Measurements from ENCODE around the gene CBLN3. TPM values are rescaled to one million over a fixed set of nuclear protein-coding genes. Genes with fewer than 3 reads are reported as not detected.

Gene CBLN3
- total and polyA plus RNA-seq, 4 donors, result 0.07 to 0.79 (median 0.46) TPM

- TF ChIP-seq TAF1 (conservative IDR thresholded peaks at IDR 0.05) (no peak), RXRA (IDR thresholded peaks at IDR 0.05) (no peak), EGR1 (IDR thresholded peaks at IDR 0.05; ENCODE audit: low read depth in 2 of 2) (no peak), HNF4A (conservative IDR thresholded peaks at IDR 0.05) (no peak), YY1 (IDR thresholded peaks at IDR 0.05) (no peak), SP1 (IDR thresholded peaks at IDR 0.05) (no peak)
Measured at GRCh38 chr14:24397639-24398292, 31.7 kb downstream of the CBLN3 start (continued).

GRCh38 chr14:24395609-24396582, 33.6 kb downstream of the CBLN3 start:
- WGBS, result 85% methylated on average over 8 of the region's 8 CpGs
- Histone ChIP-seq H3K9ac (ENCODE audit: low read depth in 1 of 2, low read length in 2 of 2) (no peak overlapping the region), H3K27me3 (ENCODE audit: control insufficient read depth in 4 of 4, insufficient read depth in 4 of 4, low read length in 3 of 4) (no peaks in the 10 kb centered on the region), H3K9me3 (ENCODE audit: control insufficient read depth in 4 of 4, low read length in 3 of 4) (no peaks in the 10 kb centered on the region), H3K4me3 (ENCODE audit: low read depth in 1 of 3, low read length in 3 of 3) (no peak overlapping the region), H3K4me1 (ENCODE audit: control insufficient read depth in 4 of 4, insufficient read depth in 4 of 4, low read length in 3 of 4) (peaks cover 3 to 24% (median 17%) of the 10 kb centered on the region in 4 donors), H3K36me3 (ENCODE audit: control insufficient read depth in 4 of 4, insufficient read depth in 3 of 4, low read depth in 1 of 4, low read length in 3 of 4) (no peaks in the 10 kb centered on the region), H3K27ac (ENCODE audit: low read depth in 1 of 2, low read length in 2 of 2) (no peak overlapping the region)
- DNase-seq (ENCODE audit: low spot score), result no peak
- TF ChIP-seq FOXA1 (IDR thresholded peaks at IDR 0.05), result no peak
- no peak for TF ChIP-seq CTCF (IDR thresholded peaks at IDR 0.05; ENCODE audit: low read depth, low read length, missing input control)
- TF ChIP-seq HNF4A (conservative IDR thresholded peaks at IDR 0.05), result no peak

GRCh38 chr14:24394275-24394674, 35.2 kb downstream of the CBLN3 start:
- DNase-seq (ENCODE audit: low spot score), result no peak
- no peaks in the 10 kb centered on the region for H3K9me3 ChIP-seq (ENCODE audit: control insufficient read depth in 4 of 4, low read length in 3 of 4)
- TF ChIP-seq YY1 (IDR thresholded peaks at IDR 0.05) (no peak), NR2F2 (IDR thresholded peaks at IDR 0.05) (no peak), JUND (IDR thresholded peaks at IDR 0.05) (no peak), ZBTB33 (IDR thresholded peaks at IDR 0.05) (no peak), RAD21 (IDR thresholded peaks at IDR 0.05) (no peak), EGR1 (IDR thresholded peaks at IDR 0.05; ENCODE audit: low read depth in 2 of 2) (no peak), GABPA (IDR thresholded peaks at IDR 0.05 in 1 of 2, conservative IDR thresholded peaks at IDR 0.05 in 1 of 2) (no peak), TAF1 (conservative IDR thresholded peaks at IDR 0.05) (no peak), CTCF (IDR thresholded peaks at IDR 0.05; ENCODE audit: low read depth, low read length, missing input control) (no peak), FOXA2 (IDR thresholded peaks at IDR 0.05) (no peak), HNF4A (conservative IDR thresholded peaks at IDR 0.05) (no peak), HNF4G (IDR thresholded peaks at IDR 0.05) (no peak), SP1 (IDR thresholded peaks at IDR 0.05) (no peak), ATF3 (IDR thresholded peaks at IDR 0.05) (no peak)
- H3K4me3 ChIP-seq (ENCODE audit: low read depth in 1 of 3, low read length in 3 of 3), result no peak overlapping the region
- no peak overlapping the region for H3K9ac ChIP-seq (ENCODE audit: low read depth in 1 of 2, low read length in 2 of 2)
- peaks cover 2 to 11% (median 5%) of the 10 kb centered on the region in 4 donors for H3K4me1 ChIP-seq (ENCODE audit: control insufficient read depth in 4 of 4, insufficient read depth in 4 of 4, low read length in 3 of 4)
- H3K27ac ChIP-seq (ENCODE audit: low read depth in 1 of 2, low read length in 2 of 2), result no peak overlapping the region
- H3K36me3 ChIP-seq (ENCODE audit: control insufficient read depth in 4 of 4, insufficient read depth in 3 of 4, low read depth in 1 of 4, low read length in 3 of 4), result no peaks in the 10 kb centered on the region
- WGBS, result 52% methylated on average over 3 of the region's 3 CpGs
- H3K27me3 ChIP-seq (ENCODE audit: control insufficient read depth in 4 of 4, insufficient read depth in 4 of 4, low read length in 3 of 4), result no peaks in the 10 kb centered on the region
